NCI-H526 (cell line): Measurements from ENCODE around the gene ETV2.
"Not testable (repeated sequence)": the region's sequence is repeated elsewhere in the genome, so short reads cannot be mapped to it uniquely, and the experiment has no call there.

ENCODE experiments used
- DNase-seq, 2 experiments: peaks; one replicate each; lab custom pipeline; 2025; lab: John Stamatoyannopoulos, UW

The ETV2 gene

GRCh38 chr19:35628264-35628564 lies 13.3 kb upstream of the ETV2 start:
- DNase-seq: no peak

- peak; percentile 99 to 100 for DNase-seq
Observed at GRCh38 chr19:35628565-35629331, 12.8 kb upstream of the ETV2 start, which contains the start of gene RBM42. Gene RBM42 (plus strand): TSS chr19:35629036. CDS start chr19:35629154, 118 bp downstream.

- no peak for DNase-seq
Observed at GRCh38 chr19:35629332-35629633, 12.3 kb upstream of the ETV2 start.

DNA sequence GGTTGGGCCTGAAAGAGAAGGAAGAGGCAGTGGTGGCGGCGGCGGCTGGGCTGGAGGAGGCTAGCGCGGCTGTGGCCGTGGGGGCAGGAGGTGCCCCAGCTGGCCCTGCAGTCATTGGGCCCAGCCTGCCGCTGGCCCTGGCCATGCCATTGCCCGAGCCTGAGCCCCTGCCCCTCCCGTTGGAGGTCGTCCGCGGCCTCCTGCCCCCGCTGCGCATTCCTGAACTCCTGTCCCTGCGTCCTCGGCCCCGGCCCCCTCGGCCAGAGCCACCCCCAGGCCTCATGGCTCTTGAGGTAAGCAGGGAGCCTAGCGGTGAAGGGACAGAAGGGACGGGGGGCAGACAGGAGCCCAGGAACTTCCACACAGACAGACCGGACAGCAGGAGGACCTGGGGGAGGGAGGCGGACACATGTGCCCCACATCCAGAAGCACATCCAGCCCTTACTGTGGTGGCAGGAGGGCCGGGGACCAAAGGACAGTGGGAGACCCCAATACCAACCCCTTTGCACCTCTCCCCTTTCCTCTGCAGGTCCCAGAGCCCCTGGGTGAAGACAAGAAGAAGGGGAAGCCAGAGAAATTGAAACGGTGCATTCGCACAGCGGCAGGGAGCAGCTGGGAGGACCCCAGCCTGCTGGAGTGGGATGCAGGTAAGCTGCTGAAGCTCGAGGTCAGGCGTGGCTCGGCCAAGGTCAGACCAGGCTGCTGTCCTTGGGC lies 7.7 kb upstream of the ETV2 start:
- no peak for DNase-seq

DNA sequence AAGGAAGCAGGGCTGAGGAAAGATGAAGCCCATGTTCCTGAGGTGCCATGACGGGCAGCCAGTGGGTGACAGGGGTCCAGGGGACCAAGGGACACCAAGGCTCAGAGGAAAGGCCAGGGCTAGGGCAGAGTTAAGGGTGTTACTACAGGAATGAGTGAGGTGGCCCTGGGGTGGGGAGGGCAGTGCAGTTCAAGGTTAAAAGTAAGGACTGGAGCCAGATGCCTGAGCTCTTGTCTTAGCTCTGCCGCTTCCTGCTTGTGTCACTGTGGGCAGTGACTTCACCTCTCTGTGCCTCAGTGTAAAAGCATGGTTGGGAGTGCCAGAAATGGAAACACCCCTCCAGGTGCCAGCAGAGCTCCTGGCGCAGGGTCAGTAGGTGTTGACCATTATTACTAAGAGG lies 4.9 kb upstream of the ETV2 start:
- no peak for DNase-seq

GRCh38 chr19:35637165-35637564 lies 4.4 kb upstream of the ETV2 start:
- no peak for DNase-seq

- DNase-seq: no peak
Observed at GRCh38 chr19:35639321-35639639, 2.3 kb upstream of the ETV2 start.

DNA sequence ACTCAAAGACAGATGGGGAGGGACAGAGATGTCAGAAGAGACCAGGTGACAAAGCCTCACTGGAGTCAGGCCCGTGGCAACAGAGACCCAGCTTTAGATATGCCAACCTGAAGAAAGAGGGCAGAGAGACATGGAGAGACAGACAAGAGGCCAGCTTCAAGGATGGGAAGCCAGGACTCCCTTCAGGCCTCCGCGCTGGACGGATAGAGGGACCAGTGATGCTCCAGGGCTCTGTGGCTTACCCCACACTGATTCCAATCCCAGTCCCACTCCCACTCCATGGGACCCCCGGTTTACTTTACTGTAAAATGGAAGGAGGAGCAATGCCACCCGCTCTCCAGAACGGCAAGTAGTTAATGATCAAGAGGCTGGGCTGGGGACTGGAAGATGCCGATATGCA lies 1.7 kb upstream of the ETV2 start:
- DNase-seq: no peak

DNA sequence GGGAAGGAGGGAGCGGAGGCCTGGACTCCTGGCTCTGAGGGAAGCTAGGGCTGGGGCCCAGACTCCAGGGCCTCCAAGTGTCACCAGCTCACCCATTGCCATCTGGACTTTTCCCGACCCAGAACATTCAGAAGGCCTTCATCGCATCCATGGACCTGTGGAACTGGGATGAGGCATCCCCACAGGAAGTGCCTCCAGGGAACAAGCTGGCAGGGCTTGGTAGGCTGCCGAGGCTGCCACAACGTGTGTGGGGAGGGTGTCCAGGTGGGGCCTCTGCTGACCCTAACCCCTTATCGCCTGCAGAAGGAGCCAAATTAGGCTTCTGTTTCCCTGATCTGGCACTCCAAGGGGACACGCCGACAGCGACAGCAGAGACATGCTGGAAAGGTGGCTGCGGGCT lies 767 bp downstream of the ETV2 start:
- DNase-seq: no peak

DNA sequence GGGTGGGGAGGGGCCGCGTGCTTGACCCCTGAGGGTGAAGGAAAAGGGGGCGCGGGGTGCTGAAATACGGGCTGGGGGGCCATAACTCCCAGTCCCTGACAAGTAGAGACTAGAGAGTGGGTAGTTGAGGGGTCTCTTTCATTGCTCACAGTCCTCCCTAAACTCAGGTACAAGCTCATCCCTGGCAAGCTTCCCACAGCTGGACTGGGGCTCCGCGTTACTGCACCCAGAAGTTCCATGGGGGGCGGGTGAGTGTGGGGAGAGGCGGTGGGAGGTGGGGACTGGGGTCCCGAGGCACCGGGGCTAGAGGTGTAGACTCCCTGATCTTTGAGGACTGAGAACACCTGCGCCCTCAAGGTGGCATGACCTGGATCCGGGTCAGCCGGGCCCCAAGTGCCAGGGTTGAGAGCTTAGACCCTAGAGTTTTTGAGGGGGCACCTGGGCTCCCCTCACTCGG lies 1.3 kb downstream of the ETV2 start:
- peak in 1 of 2 experiments; percentile 29 for DNase-seq

DNA sequence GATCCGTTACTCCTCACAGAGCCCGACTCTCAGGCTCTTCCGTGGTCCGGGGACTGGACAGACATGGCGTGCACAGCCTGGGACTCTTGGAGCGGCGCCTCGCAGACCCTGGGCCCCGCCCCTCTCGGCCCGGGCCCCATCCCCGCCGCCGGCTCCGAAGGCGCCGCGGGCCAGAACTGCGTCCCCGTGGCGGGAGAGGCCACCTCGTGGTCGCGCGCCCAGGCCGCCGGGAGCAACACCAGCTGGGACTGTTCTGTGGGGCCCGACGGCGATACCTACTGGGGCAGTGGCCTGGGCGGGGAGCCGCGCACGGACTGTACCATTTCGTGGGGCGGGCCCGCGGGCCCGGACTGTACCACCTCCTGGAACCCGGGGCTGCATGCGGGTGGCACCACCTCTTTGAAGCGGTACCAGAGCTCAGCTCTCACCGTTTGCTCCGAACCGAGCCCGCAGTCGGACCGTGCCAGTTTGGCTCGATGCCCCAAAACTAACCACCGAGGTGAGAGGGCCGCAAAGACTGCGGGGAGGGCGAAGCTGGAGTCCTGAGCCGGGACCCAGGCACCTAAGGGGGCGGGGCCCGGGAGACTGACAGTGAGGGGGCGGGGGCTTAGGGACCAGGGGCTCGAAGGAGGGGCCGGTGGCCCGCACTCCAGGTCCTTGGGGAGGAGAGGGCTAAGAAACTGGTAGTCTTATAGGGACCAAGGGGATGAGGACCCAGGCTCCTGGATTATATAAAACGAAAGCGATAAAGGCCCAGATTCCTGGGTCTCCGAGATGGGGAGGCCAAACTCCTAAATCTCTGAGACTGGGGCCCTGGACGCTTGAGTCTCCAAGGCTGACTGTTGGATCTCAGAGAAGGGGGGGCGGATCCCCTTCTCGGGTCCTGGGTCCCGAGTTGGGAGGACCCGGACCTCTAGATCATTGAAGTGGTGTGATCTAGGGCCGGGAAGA lies 2.0 kb downstream of the ETV2 start:
- DNase-seq: peak; percentile 84 to 97

GRCh38 chr19:35644206-35644986 lies 2.9 kb downstream of the ETV2 start:
- DNase-seq: peak; percentile 96 to 99

GRCh38 chr19:35644987-35645679 lies 3.6 kb downstream of the ETV2 start:
- DNase-seq: peak; percentile 80 to 93

GRCh38 chr19:35645680-35646511 lies 4.4 kb downstream of the ETV2 start:
- DNase-seq: no peak

GRCh38 chr19:35648017-35648961 lies 6.7 kb downstream of the ETV2 start, which contains the start of gene COX6B1:
Gene COX6B1 (plus strand): TSS chr19:35648323. CDS start chr19:35651244, 2,921 bp downstream.
- peak; percentile 99 to 100 for DNase-seq

GRCh38 chr19:35650581-35650980 lies 9.0 kb downstream of the ETV2 start:
- DNase-seq: no peak

DNA sequence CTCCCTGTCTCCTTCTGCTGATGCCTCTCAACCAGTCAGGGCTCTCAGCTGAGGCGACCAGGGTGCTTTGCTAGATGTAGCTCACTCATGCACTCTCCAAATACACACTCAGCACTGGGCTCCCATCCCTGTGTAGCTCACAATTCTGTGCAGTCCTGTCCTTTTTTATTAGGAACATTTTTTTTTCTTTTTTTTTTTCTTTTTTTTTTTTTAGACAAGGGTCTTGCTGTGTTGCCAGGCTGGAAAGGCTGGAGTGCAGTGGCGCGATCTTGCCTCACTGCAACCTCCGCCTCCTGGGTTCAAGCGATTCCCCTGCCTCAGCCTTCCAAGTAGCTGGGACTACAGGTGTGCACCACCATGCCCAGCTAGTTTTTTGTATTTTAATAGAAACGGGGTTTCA lies 13.3 kb downstream of the ETV2 start:
- not testable (repeated sequence) for DNase-seq

DNA sequence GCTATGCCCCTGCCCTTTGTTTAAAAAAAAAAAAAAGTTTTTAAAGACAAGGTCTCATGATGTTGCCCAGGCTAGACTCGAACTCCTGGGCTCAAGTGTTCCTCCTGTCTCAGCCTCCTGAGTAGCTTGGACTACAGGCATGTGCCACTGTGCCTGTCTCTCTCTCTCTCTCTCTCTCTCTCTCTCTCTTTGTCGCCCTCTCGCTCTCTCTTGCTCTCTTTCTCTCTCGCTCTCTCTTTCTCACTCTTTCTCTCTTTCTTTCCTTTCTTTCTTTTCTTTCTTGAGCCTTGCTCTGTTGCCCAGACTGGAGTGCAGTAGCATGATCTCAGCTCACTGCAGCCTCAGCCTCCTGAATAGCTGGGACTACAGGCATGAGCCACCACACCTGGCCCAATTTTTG lies 14.1 kb downstream of the ETV2 start:
- DNase-seq: no peak

- no peak for DNase-seq
Observed at GRCh38 chr19:35656700-35657099, 15.2 kb downstream of the ETV2 start.
